ENCODE results near the gene INPP5K. TPM values are rescaled to one million over a fixed set of nuclear protein-coding genes. Genes with fewer than 3 reads are reported as not detected.
A peak's percentile ranks its signal among the peaks of the same experiment; 100 is the strongest.

Gene INPP5K
- total and polyA plus RNA-seq, 12 donors, result 26.8 to 45.5 (median 34.8) TPM

DNA sequence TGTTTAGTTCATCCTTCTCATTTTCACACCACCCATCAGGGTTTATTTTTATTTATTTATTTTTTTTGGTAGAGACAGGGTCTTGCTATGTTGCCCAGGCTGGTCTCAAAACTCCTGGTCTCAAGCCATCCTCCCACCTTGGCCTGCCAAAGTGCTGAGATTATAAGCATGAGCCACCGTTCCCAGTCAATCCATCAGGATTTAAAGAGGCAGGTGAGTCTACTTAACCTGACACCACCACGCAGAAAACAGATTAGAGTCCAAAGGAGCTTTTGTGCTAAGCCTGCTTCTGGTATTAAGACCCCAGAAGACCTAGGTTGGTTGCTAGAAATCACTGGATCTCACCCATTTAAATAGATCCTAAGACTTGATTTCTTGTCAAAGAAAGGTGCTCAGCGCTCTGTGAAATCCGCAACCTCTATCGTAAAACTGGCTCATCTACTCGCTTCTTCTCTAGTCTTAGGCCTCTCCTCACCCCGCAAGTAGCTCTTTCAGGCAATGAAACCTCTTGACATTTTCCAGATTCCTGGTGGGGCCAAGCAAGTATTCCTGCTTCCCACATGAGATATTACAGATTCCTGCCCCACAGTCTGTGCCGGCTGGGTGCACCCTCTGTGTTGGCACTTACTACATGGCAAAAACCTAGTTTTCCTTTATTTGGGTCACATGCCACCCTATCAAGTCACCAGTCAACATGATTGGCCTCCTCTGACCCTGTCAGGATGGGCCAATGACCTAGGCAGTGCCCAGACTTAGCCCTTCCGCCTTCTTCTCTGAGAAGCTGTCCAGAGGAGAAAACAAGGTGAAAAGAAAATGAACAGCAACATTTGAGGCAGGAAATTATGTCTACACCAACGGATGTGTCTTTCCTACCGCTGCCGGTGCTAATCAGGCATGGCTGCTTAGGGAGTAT, 37.2 kb upstream of the INPP5K start:
- DNase-seq, result no peak
- TF ChIP-seq, protein P1, sequence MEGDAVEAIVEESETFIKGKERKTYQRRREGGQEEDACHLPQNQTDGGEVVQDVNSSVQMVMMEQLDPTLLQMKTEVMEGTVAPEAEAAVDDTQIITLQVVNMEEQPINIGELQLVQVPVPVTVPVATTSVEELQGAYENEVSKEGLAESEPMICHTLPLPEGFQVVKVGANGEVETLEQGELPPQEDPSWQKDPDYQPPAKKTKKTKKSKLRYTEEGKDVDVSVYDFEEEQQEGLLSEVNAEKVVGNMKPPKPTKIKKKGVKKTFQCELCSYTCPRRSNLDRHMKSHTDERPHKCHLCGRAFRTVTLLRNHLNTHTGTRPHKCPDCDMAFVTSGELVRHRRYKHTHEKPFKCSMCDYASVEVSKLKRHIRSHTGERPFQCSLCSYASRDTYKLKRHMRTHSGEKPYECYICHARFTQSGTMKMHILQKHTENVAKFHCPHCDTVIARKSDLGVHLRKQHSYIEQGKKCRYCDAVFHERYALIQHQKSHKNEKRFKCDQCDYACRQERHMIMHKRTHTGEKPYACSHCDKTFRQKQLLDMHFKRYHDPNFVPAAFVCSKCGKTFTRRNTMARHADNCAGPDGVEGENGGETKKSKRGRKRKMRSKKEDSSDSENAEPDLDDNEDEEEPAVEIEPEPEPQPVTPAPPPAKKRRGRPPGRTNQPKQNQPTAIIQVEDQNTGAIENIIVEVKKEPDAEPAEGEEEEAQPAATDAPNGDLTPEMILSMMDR (IDR thresholded peaks at IDR 0.05), result no peak
- Histone ChIP-seq H3K9me3 (no peaks in the 10 kb centered on the region), H3K27me3 (no peaks in the 10 kb centered on the region), H3K4me1 (peaks cover 0 to 40% (median 19%) of the 10 kb centered on the region in 9 donors), H3K27ac (peak overlapping the region in 3 of 10 donors; percentile 12 to 40 (median 16)), H3K4me3 (no peak overlapping the region), H3K36me3 (peaks cover 0 to 69% (median 25%) of the 10 kb centered on the region in 9 donors)
- WGBS, 2 donors, result 57 to 70% methylated on average over 12 of the region's 12 CpGs
- intact Hi-C loops (cut with DNase I), result no loop called here
- ATAC-seq, result no peak

DNA sequence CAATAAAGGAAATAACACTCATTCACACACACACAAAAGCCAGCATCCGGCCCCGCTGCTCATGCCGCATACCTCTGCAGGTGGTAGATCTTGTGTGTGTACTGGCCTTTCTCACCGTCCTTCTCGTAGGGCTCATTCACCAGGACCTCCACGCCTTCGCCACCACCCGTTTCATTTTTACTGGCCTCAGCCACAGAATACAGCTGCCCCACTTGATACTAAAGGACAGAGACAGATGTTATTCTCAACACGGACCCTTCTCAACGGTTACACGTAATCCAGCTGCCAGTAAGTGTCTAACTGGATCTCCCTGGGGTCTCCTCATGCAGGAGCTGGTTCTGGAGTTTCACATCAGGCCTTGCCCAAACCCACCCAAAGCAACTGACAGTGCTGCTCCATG, 36.5 kb upstream of the INPP5K start:
- intact Hi-C loops (cut with DNase I), result no loop called here
- Histone ChIP-seq H3K36me3 (peaks cover 0 to 76% (median 25%) of the 10 kb centered on the region in 9 donors), H3K9me3 (no peaks in the 10 kb centered on the region), H3K27ac (no peak overlapping the region), H3K4me1 (peaks cover 0 to 40% (median 19%) of the 10 kb centered on the region in 9 donors), H3K4me3 (no peak overlapping the region), H3K27me3 (no peaks in the 10 kb centered on the region)
- ATAC-seq (no peak), DNase-seq (no peak)
- TF ChIP-seq, protein P1 (IDR thresholded peaks at IDR 0.05), result no peak
- 87 to 88% methylated on average over 11 of the region's 11 CpGs for WGBS, 2 donors

DNA sequence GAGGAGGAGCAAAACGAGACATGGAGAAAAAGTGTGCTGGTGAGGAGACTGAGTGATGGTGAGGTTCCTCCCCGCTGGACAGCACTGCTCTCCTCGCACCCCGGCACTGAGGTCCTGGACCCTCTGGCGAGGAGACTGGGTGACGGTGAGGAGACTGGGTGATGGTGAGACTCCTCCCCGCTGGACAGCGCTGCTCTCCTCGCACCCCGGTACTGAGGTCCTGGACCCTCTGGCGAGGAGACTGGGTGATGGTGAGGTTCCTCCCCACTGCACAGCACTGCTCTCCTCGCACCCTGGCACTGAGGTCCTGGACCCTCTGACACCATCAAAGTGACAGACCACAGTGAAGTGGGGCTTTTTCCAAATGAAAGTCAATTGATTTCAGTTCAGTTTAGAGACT, 35.3 kb upstream of the INPP5K start:
- ATAC-seq (no peak), DNase-seq (no peak)
- no peak overlapping the region for H3K27ac ChIP-seq
- peaks cover 0 to 38% (median 19%) of the 10 kb centered on the region in 9 donors for H3K4me1 ChIP-seq
- peaks cover 0 to 79% (median 32%) of the 10 kb centered on the region in 9 donors for H3K36me3 ChIP-seq
- WGBS, 2 donors, result 93 to 98% methylated on average over 12 of the region's 12 CpGs
- H3K9me3 ChIP-seq, result no peaks in the 10 kb centered on the region
- TF ChIP-seq, protein P1 (IDR thresholded peaks at IDR 0.05), result no peak
- no peaks in the 10 kb centered on the region for H3K27me3 ChIP-seq
- no peak overlapping the region for H3K4me3 ChIP-seq
- intact Hi-C loops (cut with DNase I), result no loop called here

DNA sequence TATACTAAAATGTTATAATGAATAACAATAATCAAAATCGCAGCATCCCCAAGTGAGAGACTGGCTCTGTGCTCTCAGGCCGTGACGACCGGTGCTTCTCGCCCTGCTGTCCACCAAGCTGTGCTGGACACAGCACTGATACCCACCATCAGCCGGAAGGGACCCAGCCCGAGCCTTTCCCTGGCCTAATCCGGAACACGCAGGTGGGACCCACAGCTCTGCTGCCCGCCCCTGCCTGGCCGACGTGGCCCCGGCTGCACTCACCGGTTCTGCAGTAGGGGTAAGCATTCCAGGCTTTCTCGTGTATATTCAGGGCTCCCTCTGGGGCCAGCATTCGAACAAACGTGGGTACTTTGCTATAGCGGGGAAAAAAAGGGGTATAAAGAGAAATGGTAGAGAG, 31.6 kb upstream of the INPP5K start:
- no peak overlapping the region for H3K27ac ChIP-seq
- no peaks in the 10 kb centered on the region for H3K27me3 ChIP-seq
- peaks cover 0 to 99% (median 32%) of the 10 kb centered on the region in 9 donors for H3K36me3 ChIP-seq
- H3K4me3 ChIP-seq, result no peak overlapping the region
- WGBS, 2 donors, result 95 to 96% methylated on average over 18 of the region's 18 CpGs
- peaks cover 0 to 7% (median 0%) of the 10 kb centered on the region in 9 donors for H3K4me1 ChIP-seq
- ATAC-seq (no peak), DNase-seq (no peak)
- TF ChIP-seq, protein P1 (IDR thresholded peaks at IDR 0.05), result no peak
- H3K9me3 ChIP-seq, result no peaks in the 10 kb centered on the region
- intact Hi-C loops (cut with DNase I), result no loop called here
